NB4 (cell line): ENCODE results near the gene CD93.

Experiments used
- DNase-seq: peaks from one replicate; pipeline ENCODE4 v3.0.0; 2010; ENCODE audit warnings: low read depth
- H3K4me3 ChIP-seq: one replicate; pipeline ENCODE4 v1.5.1; 2011; ENCODE audit warnings: mild to moderate bottlenecking, low read depth, low read length, moderate library complexity
- MYC ChIP-seq: IDR thresholded peaks from 2 replicates; pipeline ENCODE4 v1.6.1; 2011; ENCODE audit warnings: low read depth, low read length
- POLR2A ChIP-seq: IDR thresholded peaks from 2 replicates; pipeline ENCODE4 v1.6.1; 2011; ENCODE audit warnings: mild to moderate bottlenecking; ENCODE audit not compliant: insufficient read length; ENCODE audit errors: extremely low read depth
- TF ChIP-seq, protein P1 (sequence below): IDR thresholded peaks from one replicate; pipeline ENCODE4 v1.5.1; 2012; ENCODE audit warnings: low read depth, low read length
- TF ChIP-seq, protein P2 (sequence below): IDR thresholded peaks from 2 replicates; pipeline ENCODE4 v1.6.1; 2011; ENCODE audit warnings: low read depth, low read length

Gene CD93

DNA sequence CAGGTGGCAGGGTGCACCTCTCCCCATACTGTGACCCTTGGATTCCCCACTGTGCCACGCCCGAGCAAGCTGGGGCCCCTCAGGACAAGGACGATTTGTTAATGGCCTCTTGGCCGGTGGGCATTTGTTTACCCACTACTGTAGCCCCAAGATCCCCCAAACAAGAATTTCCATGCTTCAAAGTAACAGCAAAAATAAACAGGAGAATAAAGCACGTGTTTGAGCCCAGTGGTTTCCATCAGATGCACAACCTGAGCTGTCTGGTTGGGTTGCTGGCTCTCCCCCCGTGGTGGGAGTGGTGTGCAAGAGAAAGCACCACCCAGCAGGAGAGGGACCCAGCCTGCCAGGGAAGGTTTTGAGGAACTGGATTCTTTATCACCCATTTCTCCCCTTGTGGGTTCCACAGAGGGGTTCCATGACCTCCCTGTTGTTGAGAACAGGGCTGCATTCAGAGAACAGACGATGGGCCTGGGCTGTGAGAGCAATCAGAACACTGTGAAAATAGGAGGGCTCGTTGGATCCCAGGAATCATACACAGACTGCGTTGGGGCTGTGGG, 4.8 kb downstream of the CD93 start:
- no peak overlapping the region for H3K4me3 ChIP-seq
- peak; percentile 59 for DNase-seq
- TF ChIP-seq MYC (no peak), POLR2A (no peak)
- TF ChIP-seq, protein P1, sequence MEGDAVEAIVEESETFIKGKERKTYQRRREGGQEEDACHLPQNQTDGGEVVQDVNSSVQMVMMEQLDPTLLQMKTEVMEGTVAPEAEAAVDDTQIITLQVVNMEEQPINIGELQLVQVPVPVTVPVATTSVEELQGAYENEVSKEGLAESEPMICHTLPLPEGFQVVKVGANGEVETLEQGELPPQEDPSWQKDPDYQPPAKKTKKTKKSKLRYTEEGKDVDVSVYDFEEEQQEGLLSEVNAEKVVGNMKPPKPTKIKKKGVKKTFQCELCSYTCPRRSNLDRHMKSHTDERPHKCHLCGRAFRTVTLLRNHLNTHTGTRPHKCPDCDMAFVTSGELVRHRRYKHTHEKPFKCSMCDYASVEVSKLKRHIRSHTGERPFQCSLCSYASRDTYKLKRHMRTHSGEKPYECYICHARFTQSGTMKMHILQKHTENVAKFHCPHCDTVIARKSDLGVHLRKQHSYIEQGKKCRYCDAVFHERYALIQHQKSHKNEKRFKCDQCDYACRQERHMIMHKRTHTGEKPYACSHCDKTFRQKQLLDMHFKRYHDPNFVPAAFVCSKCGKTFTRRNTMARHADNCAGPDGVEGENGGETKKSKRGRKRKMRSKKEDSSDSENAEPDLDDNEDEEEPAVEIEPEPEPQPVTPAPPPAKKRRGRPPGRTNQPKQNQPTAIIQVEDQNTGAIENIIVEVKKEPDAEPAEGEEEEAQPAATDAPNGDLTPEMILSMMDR = no peak
- TF ChIP-seq, protein P2, sequence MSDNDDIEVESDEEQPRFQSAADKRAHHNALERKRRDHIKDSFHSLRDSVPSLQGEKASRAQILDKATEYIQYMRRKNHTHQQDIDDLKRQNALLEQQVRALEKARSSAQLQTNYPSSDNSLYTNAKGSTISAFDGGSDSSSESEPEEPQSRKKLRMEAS = no peak

DNA sequence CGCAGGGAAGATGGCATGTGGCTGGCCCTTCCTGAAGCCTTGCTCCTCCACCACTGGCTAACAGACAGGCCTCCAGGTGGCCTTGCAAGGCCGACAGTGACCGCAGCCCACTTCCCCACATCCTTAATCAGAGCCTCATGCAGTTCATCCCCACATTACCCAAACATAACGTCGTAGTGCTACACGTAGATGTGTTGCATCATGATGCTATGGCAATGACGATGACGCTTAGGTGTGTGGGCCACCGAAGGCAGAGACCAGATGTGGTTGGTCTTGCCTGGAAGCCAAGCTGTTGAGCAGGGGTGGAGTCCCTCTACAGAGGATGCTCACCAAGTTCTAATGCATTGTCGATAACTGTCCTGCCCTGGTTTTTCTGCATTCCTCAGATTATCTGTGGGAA, 5.6 kb downstream of the CD93 start:
- peak; percentile 65 for DNase-seq
- TF ChIP-seq POLR2A (no peak), MYC (no peak)
- TF ChIP-seq, protein P1 = no peak
- TF ChIP-seq, protein P2 = no peak
- H3K4me3 ChIP-seq = no peak overlapping the region

DNA sequence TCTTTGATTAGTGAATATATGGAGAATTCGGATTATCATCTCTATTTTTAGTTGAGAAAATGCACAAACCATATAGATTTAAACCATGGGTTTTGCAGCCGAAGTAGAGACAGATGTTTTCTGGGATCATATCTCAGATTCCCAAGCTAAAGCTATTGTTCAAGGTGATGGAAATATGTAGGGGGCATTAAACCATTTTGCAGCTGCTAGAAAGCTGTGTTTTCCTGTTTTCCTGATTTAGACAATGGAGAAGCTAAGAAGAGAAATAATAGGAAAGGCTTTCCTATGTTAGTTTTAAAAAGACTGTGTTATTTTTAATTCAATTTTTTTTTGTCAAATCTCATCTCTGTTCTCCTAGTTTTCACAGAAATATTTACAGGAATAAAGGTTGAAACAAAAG, 6.2 kb downstream of the CD93 start:
- no peak overlapping the region for H3K4me3 ChIP-seq
- TF ChIP-seq MYC = no peak
- TF ChIP-seq, protein P1 = no peak
- no peak for TF ChIP-seq POLR2A
- TF ChIP-seq, protein P2 = no peak
- no peak for DNase-seq

DNA sequence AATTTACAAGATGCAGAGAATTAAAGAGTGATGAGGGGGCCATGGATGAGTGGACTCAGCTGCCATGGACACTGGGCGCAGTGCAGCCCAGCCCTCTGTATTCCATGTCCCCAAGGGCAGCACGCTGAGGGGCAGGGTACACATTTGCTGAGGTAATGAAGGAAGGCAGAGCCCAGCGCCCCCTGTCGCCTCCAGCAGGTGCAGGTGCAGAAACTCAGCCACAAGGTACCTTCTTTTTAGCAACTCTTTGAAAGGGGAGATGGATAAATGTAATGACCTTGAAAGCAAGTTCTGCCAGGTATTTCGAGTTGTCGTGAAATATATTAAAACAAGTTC, 7.1 kb downstream of the CD93 start:
- no peak for DNase-seq
- TF ChIP-seq, protein P1 = peak; percentile 41
- TF ChIP-seq, protein P2 = no peak

DNA sequence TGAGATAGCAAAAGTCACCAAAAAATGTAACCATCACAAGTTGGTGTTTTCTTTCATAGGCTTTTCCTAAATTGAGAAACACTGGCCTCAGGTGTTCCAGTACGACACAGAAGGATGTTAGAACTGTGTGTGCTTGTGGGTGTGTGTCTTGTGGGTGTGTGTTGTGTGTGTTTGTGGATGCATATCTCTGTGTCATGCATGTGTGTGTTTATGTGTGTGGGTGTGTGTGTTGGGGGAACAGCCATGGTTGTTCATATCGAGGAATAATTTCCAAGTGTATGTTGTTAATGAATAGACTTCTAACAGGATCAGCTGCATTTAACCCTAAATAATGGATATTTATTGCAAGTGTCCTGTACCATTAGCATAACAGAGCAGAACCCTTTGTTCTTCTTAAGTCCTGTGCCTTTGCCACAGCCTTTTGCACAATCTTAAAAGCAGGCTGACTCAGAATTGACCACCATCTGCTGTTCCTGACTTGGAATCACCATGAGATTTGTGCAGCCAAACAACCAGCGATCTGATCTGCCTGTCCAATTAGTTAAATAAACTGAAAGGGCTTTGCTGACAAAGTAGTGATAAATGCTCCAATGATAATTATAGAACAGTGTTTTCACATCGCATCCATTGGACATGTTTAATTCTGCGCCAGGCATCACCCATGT, 7.6 kb downstream of the CD93 start:
- DNase-seq = peak; percentile 81
- no peak overlapping the region for H3K4me3 ChIP-seq
- peak; percentile 20; the same call in 1 of the 2 replicates for TF ChIP-seq MYC
- TF ChIP-seq, protein P2 = no peak

More for the DNA sequence above, 7.1 kb downstream of the CD93 start:
- no peak overlapping the region for H3K4me3 ChIP-seq

DNA sequence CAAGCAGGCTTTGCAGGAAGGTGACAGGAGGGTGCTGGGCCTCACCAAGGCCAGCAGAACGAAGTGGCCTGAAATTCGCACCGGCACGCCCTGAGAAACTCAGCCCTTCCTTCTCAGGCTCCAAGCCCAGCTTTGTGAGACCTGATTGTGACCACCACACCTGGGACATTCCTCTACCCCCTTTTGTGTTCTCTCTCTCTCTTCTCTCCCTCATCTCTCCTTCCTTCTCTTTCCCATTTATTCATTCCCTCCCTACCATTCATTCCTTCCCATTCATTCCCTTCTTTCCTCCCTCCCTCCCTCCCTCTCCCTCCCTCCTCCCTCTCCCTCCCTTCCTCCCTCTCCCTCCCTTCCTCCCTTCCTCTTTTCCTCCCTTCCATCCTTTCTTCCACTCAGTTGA, 8.8 kb downstream of the CD93 start:
- no peak overlapping the region for H3K4me3 ChIP-seq
- no peak for DNase-seq
- TF ChIP-seq, protein P2 = no peak
- TF ChIP-seq POLR2A (no peak), MYC (no peak)
- TF ChIP-seq, protein P1 = no peak
